Activated CD8-positive, alpha-beta memory T cell treated with anti-CD3 and anti-CD28 coated beads, Interleukin-2, amount 50 U/mL, for 24 hours (primary cell): ENCODE data around the gene GBGT1.
"Not testable (repeated sequence)": the region's sequence is repeated elsewhere in the genome, so short reads cannot be mapped to it uniquely, and the experiment has no call there.

Source experiments
- DNase-seq: peaks from one replicate; pipeline ENCODE4 v3.0.0-alpha.2; 2020; ENCODE audit errors: extremely low read depth

GBGT1 gene

DNA sequence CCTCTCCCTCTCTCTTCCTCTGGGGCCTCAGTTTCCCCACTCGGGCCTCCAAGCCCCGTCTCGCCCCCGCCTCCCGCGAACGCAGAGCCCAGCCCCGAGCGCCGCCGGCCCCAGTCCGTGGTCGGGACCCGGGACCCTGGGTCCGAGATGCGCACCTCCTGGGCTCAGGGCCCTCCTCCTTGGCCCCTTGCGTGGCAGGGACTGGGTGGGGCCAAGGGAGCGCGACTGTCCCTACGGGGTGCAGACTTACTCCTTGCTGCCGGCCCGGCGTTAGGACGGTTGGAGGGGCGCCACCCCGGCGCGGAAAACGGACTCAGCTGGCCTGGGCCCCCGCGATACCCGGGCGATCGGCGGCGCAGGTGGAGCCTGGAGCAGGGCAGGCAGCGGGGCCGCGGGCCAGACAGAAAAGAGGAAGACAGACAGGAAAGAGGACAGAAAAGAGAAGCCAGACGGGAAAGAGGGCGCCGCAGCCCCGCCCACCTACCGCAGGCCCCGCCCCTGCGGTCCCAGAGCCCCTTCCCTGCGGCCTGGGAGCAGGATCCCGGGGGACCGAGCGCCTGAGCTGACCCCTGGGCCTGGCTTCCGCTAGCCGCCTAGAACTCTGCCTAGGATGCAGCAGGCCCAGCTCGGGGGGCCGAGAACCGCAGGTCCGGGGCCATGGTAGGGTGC lies at the start of gene GBGT1:
Gene GBGT1 (minus strand): TSS at position 411 of the 669 bp plus-strand sequence. CDS start 1,502 bp downstream, outside the sequence.
- no peak for DNase-seq

DNA sequence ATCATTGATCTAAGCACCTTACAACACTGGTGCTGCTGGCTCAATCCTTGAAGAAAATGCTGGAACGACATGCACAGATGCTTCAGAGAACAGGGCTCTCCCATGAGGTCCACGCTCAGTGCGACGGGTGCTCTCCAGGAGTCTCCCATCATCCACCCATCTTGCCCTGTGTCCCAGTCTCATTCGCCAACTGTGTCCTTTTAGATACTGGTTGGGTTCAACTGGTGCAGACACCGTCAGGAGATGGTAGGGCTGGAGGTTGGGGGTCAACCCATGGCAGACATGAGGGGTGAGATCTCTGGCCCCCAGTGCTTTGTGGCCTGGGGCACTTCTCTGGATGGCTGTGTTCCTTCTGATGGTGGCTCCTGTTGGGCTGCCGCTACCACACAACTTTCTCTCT lies 46.9 kb upstream of the GBGT1 start:
- DNase-seq: no peak

DNA sequence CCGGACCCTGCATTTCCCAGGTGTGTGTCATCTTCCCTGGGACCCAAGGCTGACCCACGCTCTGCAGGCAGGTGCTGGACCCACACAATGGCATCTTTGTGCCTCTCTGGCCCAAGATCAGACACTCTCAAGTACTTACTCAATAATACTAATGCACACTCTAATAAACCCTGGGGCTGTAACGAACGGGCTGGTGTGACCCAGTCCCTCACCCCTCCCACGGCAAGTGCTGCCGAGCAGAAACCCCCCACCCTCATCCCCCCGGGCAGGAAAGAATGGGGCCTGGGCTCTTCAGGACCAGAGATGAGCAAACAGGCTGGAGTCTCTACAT lies 46.5 kb upstream of the GBGT1 start:
- DNase-seq: no peak

DNA sequence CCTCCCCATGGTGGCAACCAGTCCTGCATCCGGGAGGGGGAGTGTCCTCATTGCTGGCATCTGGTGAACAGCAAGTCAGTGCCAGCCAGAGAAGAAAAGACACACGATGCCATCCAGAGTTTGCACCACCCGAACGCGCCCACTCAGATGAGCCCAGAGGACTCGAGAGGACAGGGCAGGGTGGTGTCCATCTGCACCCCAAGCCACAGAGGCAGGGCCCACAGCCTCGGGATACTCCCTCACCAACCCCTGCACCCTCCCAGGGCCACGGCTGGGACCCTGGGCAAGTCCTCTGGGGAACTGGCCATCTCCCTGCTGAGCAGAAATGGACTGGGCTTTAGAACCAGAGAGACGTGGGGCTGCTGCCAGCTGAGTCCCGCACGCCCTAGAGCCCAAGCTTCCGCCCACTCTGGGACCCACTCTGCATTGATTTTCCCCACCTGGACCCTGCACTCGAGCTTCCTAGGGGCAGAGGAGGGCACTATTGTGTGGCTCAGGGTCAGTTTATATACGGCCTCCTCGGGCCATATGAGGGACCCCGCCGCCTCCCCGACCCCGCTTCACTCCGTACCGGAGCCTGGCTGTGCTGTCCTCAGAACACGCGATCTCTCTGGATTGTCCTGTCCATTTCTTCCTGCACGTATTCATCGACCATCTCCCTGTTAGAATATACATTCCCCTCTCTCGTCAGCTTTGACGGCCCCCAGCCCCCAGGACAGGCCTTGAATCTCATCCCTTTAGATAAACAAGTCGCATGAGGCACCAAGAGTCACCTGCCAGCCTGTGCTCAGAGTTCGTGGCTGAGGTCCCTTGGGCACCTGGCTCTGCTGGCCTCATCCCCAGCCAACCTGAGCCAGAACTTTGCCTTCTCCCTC lies 45.9 kb upstream of the GBGT1 start:
- DNase-seq: not testable (repeated sequence)

DNA sequence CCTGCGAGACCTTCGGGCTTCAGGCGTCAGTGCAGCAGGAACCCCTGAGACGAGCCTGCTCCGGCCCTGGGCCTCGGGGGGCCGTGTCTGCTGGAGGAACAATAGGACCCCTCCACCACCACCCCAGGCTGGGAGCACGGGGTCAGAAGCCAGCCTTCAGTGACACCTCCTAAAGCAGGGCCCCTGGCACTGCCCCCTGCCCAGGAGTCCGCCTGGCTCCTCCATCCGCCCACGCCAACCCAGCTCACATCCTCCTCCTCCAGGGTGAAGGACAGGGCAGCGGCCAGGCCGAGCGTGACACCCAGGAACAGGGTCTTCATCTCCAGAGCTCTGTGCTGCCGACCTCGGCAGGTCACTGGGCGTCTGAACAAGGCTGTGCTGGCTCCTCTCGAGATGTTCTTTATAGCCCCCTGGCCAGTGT lies 45.2 kb upstream of the GBGT1 start, which contains the start of gene OBP2B:
Gene OBP2B (minus strand): TSS at position 371 of the 421 bp plus-strand sequence. CDS start 51 bp downstream, at position 320.
- not testable (repeated sequence) for DNase-seq

DNA sequence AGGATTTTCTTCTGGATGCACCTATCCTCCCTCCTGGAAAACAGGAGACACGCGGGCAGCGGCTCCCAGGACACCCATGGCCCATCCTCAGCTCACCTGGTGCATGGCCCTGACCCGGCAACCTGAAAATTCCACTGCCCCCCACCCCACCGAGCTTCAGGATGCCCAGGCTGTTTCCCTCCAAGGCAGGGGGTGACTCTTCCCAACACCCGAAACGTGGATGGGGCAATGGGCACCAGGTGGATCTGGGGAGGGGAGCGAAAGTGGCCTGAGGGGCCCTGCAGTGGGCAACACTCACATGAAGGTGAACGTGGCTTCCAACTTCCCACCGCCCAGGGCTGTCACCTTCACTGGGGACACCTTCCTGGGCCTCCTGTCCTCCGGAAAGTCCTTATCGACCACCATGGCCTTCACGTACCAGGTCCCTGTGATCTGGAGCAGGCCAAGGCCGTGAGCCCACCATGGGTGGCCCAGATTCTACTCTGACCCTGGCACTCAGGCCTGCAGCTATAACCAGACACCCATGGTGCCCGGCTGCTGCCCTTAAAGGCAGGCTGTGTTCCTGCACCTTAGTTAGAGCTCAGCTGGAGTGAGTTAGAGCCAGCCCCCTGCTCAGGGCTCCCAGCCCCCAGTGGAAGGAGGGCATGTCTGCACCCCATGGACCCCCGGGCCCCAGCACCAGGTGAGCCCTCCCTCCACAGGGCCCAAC lies 44.6 kb upstream of the GBGT1 start:
- not testable (repeated sequence) for DNase-seq

DNA sequence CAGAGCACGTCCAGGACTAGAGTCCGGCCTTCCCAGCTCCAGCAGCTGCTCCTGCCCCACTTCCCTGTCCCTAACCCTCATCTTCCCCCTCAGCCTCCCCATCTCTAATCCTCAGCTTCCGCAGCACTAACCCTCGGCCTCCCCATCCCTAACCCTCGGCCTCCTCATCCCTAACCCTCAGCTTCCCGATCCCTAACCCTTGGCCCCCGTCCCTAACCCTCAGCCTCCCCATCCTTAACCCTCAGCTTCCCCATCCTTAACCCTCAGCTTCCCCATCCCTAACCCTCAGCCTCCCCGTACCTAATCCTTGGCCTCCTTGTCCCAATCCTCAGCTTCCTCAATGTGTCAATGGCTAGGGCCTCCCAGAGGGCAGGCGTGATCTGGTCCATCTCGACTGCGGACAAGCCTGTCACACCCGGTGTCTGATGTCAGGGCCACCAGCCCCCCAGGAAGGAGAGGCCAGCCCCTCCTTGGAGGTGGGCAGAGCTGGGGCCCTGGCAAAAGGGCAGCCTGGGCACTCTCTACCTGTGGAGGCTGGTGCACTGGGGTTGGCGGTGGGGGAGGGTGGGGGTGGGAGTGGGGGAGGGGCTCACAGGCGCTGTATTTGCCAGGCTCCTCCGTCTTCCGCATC lies 43.9 kb upstream of the GBGT1 start:
- no peak for DNase-seq

DNA sequence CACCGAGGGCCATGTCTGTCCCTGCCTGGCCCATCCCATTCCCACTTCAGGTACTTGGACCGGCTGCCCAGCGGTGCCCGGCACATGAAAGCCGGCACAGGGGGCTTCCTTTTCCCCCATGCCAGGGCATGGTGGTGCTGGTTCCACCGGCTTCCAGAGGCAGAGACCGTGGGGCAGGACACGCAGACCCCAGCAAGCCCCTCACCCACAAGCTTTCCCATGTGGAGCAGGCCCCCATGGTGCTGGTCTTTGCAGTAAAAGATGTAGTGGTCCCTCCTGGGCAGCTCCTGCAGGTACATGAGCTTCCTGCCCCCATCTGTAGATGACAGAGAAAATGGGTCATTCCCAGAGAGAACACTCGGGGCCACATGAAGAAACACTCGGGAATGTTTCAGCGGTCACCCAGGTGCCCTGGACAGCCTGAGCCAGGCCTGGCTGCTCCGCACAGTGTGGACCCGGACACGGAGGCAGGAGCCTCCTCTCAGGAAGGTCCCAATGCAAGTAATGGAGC lies 43.4 kb upstream of the GBGT1 start:
- DNase-seq: no peak

DNA sequence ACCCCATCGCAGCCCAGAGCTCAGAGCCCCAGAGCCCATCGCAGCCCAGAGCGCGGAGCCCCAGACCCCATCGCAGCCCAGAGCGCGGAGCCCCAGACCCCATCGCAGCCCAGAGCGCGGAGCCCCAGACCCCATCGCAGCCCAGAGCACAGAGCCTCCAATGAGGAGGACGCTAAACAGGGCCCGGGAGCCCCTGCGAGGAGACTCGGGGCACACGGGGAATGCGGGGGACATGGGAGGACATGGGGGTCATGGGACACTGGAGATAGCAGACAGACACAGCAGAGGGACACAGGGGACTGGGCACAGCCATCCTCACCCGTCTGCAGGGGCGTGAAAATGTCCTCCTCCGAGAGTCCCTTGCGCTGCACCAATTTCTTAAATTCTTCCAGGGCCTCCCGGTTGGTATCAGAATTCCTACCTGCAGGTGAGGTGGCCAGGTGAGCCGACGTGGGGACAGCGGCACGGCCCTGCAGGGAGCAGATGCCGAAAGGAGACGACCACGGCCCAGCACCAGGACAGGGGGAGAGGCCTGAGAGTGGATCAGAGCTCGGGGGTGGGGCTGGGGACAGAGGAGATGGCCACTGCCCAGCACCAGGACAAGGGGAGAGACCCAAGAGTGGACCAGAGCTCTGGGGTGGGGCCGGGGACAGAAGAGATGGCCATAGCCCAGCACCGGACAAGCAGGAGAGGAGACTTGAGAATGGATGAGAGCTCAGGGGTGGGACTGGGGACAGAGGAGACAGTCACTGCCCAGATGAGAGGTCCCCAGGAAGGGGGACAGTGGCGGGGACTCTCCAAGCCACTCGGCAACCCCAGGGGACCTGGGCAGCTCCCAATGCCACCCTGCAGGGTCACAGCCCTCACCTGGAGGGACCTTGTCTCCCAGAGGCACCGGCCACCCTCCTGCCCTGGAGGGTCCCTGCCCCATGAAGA lies 42.5 kb upstream of the GBGT1 start:
- DNase-seq: no peak

DNA sequence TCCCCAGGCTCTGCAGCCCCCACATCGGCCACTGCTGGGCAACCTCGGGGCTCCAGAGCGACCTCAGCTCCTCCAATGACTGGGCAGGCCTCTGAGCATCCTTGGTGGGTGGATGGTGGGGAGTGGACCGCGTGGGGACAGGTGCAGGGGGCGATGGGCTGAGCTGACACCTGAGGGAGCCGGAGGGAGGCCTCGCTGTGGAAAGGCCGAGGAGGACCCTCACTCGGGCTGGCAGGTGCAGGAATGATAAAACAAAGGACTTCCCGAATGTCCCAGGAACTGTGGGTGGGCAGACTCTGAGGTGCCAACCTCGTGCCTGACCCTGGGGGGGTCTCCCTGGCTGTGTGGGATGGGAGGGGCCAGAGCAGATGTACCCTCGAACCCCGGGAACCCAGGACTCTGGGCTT lies 41.8 kb upstream of the GBGT1 start:
- DNase-seq: not testable (repeated sequence)

DNA sequence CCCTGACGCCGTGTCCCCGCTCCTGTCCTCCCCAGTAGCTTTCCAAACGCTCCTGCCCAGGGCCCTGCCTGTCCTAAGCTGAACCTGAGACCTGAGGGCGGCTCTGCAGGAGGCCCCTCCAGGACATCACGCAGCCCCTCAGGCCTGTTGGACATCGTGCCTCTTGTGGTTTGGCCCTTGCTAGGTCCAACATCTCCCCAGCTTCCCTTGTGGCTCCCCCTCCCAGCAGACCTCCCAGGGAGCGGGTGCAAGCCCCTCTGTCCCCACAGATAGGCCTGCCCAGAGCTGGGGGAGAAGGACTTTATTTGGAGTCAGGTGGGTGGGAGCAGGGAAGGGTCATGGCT lies 41.3 kb upstream of the GBGT1 start:
- DNase-seq: no peak

DNA sequence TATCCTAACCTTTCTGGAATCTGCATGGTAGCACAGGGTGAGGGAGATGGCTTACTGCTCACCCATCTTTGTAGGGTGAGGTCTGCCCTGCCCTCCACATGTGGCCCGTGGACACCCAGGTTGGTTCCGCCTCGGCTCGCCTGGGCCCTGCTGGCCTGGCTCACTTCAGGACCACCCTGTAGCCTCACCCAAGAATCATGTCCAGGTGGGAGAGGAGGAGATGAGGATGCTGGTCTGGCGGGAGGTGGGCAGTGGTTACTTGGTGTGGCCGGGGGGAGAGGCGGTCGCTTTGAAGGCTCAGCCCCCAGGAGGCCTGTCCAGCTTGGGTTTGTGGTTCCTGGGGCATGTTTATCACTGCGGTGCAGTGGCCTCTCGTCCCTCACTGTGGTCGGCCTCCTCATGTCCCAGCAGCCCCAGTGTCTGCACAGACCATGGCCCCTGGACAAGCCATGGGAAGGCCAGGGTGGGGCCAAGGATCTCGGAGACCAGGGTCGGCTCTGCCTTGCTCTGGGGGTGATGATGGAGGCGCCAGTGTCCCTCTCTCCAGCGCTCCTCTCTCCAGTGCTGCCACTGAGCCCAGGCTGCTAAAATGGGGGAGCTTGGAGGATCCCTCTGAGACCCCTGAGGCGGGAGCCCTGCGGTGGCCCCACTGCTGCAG lies 40.8 kb upstream of the GBGT1 start:
- DNase-seq: no peak

DNA sequence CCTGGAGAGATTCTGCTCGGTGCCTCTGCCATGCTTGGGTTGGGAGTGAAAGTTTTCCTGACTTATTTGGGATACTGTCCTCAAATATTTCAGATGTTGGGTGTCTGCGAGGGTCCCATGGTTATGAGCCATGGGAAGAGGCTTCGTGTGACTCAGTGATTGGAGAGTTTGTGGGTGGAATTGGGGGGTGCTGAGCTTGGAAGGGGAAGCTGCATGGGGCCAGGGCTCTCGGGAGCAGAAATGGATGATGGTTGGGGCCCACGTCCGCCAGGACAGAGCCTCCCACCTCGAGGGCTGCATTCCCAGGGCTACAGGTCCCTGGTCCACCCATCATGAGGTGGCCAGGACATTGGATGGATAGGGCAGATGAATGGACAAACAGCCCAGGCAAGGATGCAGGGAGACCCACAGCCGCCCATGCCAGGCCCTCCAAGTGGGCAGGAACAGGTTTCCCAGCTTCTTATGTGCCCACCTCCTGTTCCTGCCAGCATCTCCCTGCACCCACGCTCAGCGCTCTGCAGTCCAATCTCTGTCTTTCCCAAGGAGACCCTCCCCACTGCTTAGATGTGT lies 39.9 kb upstream of the GBGT1 start:
- DNase-seq: no peak

DNA sequence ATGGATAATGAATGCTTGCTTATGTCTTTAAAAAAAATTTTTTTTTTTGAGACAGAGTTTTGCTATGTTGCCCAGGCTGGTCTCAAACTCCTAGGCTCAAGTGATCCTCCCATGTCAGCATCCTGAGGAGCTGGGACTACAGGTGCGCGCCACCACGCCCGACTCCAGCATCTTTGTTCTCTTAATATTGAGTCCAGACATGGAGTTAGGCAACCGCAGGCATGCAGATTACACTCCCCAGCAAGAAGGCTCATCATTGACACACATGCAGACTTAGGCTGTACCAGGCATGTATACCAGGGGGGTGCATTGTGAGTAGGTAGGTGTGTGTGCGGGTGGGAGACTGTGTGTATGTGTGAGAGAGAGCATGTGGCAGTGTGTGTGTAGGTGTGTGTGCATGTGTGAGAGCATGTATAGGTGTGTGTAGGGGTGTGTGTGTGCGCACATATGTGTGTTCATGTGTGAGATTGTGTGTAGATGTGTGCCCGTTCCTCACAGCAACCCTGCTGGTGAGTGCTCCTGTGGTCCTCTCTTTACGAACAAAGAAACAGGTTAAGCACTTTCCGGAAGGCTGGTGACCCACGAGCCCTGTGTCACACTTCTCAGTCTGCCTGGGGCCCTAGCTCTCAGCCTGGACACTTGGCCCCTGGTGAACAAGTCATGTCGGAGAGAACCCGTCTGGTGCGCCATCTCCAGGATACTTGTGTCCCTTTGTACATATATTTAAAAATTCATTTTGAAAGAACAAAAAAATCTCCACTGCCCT lies 39.2 kb upstream of the GBGT1 start:
- DNase-seq: no peak

DNA sequence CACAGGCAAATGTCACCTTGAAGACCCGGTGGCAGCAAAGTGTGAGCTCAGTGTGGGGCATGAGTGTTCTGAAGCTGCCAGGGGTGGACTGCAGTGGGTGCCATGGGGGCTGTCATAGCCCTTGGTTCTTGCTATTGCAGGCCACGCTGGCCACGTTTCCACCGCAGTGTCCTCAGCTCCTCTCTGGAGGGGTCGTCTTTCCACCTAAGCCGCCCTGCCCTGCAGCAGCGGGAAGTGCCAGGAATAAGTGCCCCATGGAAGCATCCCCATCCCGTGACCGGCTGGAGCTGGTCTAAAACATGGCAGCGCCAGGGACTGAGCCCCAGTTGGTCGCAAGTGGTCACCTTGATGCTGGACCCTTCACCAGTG lies 38.4 kb upstream of the GBGT1 start:
- DNase-seq: no peak

DNA sequence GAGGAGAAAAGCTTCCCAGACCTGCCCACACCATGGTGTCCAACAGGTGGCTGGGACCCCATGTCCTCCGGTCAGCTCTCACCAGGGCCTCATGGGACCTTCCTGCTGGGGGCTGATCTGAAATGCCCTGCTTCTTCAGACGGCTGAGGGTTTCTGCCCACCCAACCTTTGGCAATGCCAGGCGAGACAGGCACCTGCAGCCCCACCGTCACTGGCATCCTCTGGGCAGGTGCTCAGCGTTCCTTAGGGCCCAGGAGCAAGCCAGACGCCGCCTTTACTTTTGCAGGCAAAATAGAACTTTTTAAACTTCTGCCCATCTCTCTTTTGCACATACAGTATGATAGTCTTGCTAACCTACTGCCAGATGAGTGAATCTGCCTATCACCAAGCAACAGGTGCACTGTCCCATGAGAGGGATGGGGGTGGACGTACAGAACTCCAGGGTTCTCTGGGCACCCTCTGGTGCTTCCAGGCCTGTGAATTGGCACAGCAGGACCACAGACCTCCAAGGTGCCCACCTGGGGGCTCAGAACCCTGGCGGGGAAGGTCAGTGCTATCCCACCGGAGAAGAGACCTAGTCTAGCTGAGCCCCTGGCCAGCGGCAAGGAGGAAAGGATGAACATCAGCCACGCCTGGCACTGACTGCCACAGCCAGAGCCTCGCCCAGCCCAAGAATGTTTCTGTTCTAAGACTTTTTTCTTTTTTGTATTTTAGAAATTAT lies 37.9 kb upstream of the GBGT1 start:
- no peak for DNase-seq

DNA sequence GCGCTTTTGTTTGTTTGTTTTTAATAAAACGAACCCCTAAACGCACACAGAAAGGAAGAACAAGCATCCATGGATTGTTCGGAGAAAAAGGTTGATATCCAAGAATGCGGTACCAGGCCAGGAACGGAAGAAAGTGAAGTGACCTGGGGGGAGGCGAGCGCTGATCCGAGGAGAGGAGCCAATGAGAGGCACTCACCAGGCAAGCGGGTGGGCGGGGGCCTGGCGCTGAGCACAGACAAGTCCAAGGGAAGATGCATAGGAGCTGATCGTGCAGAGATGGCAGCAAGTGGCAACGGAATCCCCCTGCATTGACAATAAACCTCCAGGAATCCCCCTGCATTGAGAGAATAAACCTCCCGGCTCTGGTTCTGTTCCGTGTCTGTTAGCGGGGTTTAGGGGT lies 36.9 kb upstream of the GBGT1 start:
- no peak for DNase-seq

DNA sequence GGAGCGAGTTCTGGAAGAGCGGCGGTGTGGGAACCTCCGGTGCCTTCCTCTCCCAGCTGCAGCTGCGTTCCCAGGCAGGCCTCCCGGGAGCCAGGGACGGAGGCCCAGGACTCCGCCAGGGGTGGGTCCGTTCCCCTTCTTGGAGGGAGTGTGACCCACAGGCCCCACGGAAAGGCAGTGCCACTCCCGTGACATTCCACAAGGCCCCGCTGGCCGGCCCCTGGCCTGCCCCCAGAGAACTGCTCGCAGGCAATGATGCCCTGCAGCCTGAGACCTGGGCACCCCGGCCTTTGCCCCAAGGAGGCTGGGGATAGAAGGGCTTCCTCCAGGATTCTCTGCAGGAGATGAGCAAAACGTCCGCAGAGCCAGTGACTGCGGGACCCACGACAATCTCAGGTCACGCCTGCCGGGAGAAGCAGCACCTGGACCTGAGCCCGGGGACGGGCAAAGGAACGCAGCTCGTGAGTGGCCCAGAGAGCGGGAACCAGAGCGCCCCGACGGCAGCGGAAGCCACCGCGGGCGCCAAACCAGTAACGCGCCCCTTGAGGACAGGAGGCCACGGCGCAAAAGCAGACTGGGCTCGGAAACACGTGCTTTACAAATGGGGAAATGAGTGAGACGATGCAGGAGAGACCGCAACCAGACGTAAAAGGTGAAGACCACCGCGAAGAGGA lies 36.1 kb upstream of the GBGT1 start:
- DNase-seq: no peak
